Activated T-cell treated with anti-CD3 and anti-CD28 coated beads, Interleukin-2, amount 50 U/mL, for 4 hours (primary cell): ENCODE measurements around the gene BTG4. TPM values are rescaled to one million over a fixed set of nuclear protein-coding genes. Genes with fewer than 3 reads are reported as not detected.
A peak's percentile ranks its signal among the peaks of the same experiment; 100 is the strongest.

Experiments
- ATAC-seq, 2 donors: fragments of 200-7000 bp; cut with Tn5 transposase; one replicate each; pipeline ENCODE4 v1.10.0; 2021
- DNase-seq: peaks from one replicate; pipeline ENCODE4 v3.0.0-alpha.2; 2020
- H3K27me3 Mint-ChIP-seq: one replicate; pipeline ENCODE4 v1.8.0; 2021; ENCODE audit warnings: low read depth, mixed read lengths
- H3K36me3 Mint-ChIP-seq: one replicate; pipeline ENCODE4 v1.8.0; 2022; ENCODE audit warnings: mixed read lengths; ENCODE audit not compliant: insufficient read depth
- H3K4me1 Mint-ChIP-seq: one replicate; pipeline ENCODE4 v1.8.0; 2021; ENCODE audit warnings: low read depth, mixed read lengths
- H3K4me3 Mint-ChIP-seq: one replicate; pipeline ENCODE4 v1.8.0; 2021; ENCODE audit warnings: mild to moderate bottlenecking, moderate library complexity, mixed read lengths
- H3K9me3 Mint-ChIP-seq: one replicate; pipeline ENCODE4 v1.8.0; 2021; ENCODE audit warnings: mixed read lengths
- total RNA-seq, 3 donors: library from RNA; stranded (reverse); gene quantifications; one replicate each; pipeline ENCODE4 v1.2.1, GENCODE V29; 2021

Gene BTG4
- total RNA-seq: under 1 TPM in 1 of 3 donors, not detected in 2; 0.43 TPM

- Mint-ChIP-seq H3K9me3 (no peaks in the 10 kb centered on the region), H3K4me1 (peaks cover 10% of the 10 kb centered on the region), H3K36me3 (no peaks in the 10 kb centered on the region), H3K27me3 (peaks cover 55% of the 10 kb centered on the region), H3K4me3 (peak within 1 kb of the TSS; percentile 48)
- peak; percentile 68 to 80 for ATAC-seq
- peak; percentile 11 for DNase-seq
These were observed at the start of gene BTG4 for GRCh38 chr11:111512296-111513239. Gene BTG4, minus strand, starts transcription at chr11:111512386. Its CDS starts 13,610 bp downstream, at chr11:111498776.

- ATAC-seq: no peak
- H3K9me3 Mint-ChIP-seq: no peaks in the 10 kb centered on the region
- no peak overlapping the region for H3K4me3 Mint-ChIP-seq
- H3K36me3 Mint-ChIP-seq: no peaks in the 10 kb centered on the region
- no peak for DNase-seq
- no peaks in the 10 kb centered on the region for H3K27me3 Mint-ChIP-seq
- H3K4me1 Mint-ChIP-seq: no peaks in the 10 kb centered on the region
These were observed 49.7 kb upstream of the BTG4 start for GRCh38 chr11:111561791-111562325.

- H3K27me3 Mint-ChIP-seq: peaks cover 2% of the 10 kb centered on the region
- H3K4me1 Mint-ChIP-seq: no peaks in the 10 kb centered on the region
- no peak for DNase-seq
- no peak overlapping the region for H3K4me3 Mint-ChIP-seq
- no peak for ATAC-seq
- H3K36me3 Mint-ChIP-seq: no peaks in the 10 kb centered on the region
- no peaks in the 10 kb centered on the region for H3K9me3 Mint-ChIP-seq
These were observed 49.1 kb upstream of the BTG4 start for GRCh38 chr11:111561306-111561705.

- H3K27me3 Mint-ChIP-seq: peaks cover 2% of the 10 kb centered on the region
- no peaks in the 10 kb centered on the region for H3K9me3 Mint-ChIP-seq
- H3K4me1 Mint-ChIP-seq: no peaks in the 10 kb centered on the region
- H3K36me3 Mint-ChIP-seq: no peaks in the 10 kb centered on the region
- ATAC-seq (no peak), DNase-seq (no peak)
- H3K4me3 Mint-ChIP-seq: no peak overlapping the region
These were observed 48.6 kb upstream of the BTG4 start for GRCh38 chr11:111560800-111561199.

- H3K4me3 Mint-ChIP-seq: no peak overlapping the region
- ATAC-seq: no peak
- DNase-seq: no peak
- peaks cover 5% of the 10 kb centered on the region for H3K9me3 Mint-ChIP-seq
- H3K36me3 Mint-ChIP-seq: no peaks in the 10 kb centered on the region
- H3K4me1 Mint-ChIP-seq: no peaks in the 10 kb centered on the region
- peaks cover 2% of the 10 kb centered on the region for H3K27me3 Mint-ChIP-seq
These were observed 47.7 kb upstream of the BTG4 start for GRCh38 chr11:111559800-111560464.

GRCh38 chr11:111557425-111558111 is 45.4 kb upstream of the BTG4 start:
- Mint-ChIP-seq H3K9me3 (peaks cover 5% of the 10 kb centered on the region), H3K4me3 (no peak overlapping the region), H3K27me3 (peaks cover 3% of the 10 kb centered on the region), H3K36me3 (no peaks in the 10 kb centered on the region), H3K4me1 (no peaks in the 10 kb centered on the region)
- no peak for DNase-seq
- no peak for ATAC-seq

GRCh38 chr11:111555255-111555654 is 43.1 kb upstream of the BTG4 start:
- ATAC-seq: no peak
- DNase-seq: no peak
- peaks cover 11% of the 10 kb centered on the region for H3K27me3 Mint-ChIP-seq
- no peaks in the 10 kb centered on the region for H3K4me1 Mint-ChIP-seq
- no peak overlapping the region for H3K4me3 Mint-ChIP-seq
- no peaks in the 10 kb centered on the region for H3K36me3 Mint-ChIP-seq
- H3K9me3 Mint-ChIP-seq: peaks cover 5% of the 10 kb centered on the region

- peaks cover 14% of the 10 kb centered on the region for H3K27me3 Mint-ChIP-seq
- no peak overlapping the region for H3K4me3 Mint-ChIP-seq
- H3K36me3 Mint-ChIP-seq: no peaks in the 10 kb centered on the region
- no peaks in the 10 kb centered on the region for H3K4me1 Mint-ChIP-seq
- H3K9me3 Mint-ChIP-seq: peaks cover 5% of the 10 kb centered on the region
- no peak for ATAC-seq
- DNase-seq: no peak
These were observed 42.3 kb upstream of the BTG4 start for GRCh38 chr11:111554532-111554931.

- no peaks in the 10 kb centered on the region for H3K36me3 Mint-ChIP-seq
These were observed 38.1 kb upstream of the BTG4 start for GRCh38 chr11:111550258-111550657.

GRCh38 chr11:111549869-111550203 is 37.6 kb upstream of the BTG4 start:
- Mint-ChIP-seq H3K9me3 (no peaks in the 10 kb centered on the region), H3K36me3 (no peaks in the 10 kb centered on the region), H3K27me3 (peaks cover 13% of the 10 kb centered on the region), H3K4me3 (no peak overlapping the region), H3K4me1 (no peaks in the 10 kb centered on the region)
- ATAC-seq: no peak
- DNase-seq: no peak

More at GRCh38 chr11:111550258-111550657, 38.1 kb upstream of the BTG4 start:
- Mint-ChIP-seq H3K27me3 (peaks cover 13% of the 10 kb centered on the region), H3K4me3 (no peak overlapping the region), H3K9me3 (peaks cover 1% of the 10 kb centered on the region), H3K4me1 (no peaks in the 10 kb centered on the region)
- DNase-seq (no peak), ATAC-seq (no peak)

- Mint-ChIP-seq H3K36me3 (no peaks in the 10 kb centered on the region), H3K4me3 (no peak overlapping the region), H3K4me1 (no peaks in the 10 kb centered on the region), H3K9me3 (no peaks in the 10 kb centered on the region), H3K27me3 (peaks cover 13% of the 10 kb centered on the region)
- ATAC-seq: no peak
- no peak for DNase-seq
These were observed 37.1 kb upstream of the BTG4 start for GRCh38 chr11:111549196-111549868.

GRCh38 chr11:111548525-111548924 is 36.3 kb upstream of the BTG4 start:
- H3K36me3 Mint-ChIP-seq: no peaks in the 10 kb centered on the region
- DNase-seq: no peak

GRCh38 chr11:111542606-111543275 is 30.6 kb upstream of the BTG4 start:
- Mint-ChIP-seq H3K9me3 (no peaks in the 10 kb centered on the region), H3K27me3 (peaks cover 54% of the 10 kb centered on the region), H3K4me1 (peaks cover 20% of the 10 kb centered on the region), H3K36me3 (no peaks in the 10 kb centered on the region), H3K4me3 (no peak overlapping the region)
- DNase-seq (no peak), ATAC-seq (no peak)

More at GRCh38 chr11:111548525-111548924, 36.3 kb upstream of the BTG4 start:
- Mint-ChIP-seq H3K9me3 (no peaks in the 10 kb centered on the region), H3K27me3 (peaks cover 19% of the 10 kb centered on the region), H3K4me1 (no peaks in the 10 kb centered on the region), H3K4me3 (no peak overlapping the region)
- ATAC-seq: no peak
